ENCODE measurements around the gene PNPLA7. TPM values are rescaled to one million over a fixed set of nuclear protein-coding genes. Genes with fewer than 3 reads are reported as not detected.
"Not testable (repeated sequence)": the region's sequence is repeated elsewhere in the genome, so short reads cannot be mapped to it uniquely, and the experiment has no call there.

The PNPLA7 gene
- total RNA-seq, 1 experiment from 2014 or later, result 0.27 TPM

DNA sequence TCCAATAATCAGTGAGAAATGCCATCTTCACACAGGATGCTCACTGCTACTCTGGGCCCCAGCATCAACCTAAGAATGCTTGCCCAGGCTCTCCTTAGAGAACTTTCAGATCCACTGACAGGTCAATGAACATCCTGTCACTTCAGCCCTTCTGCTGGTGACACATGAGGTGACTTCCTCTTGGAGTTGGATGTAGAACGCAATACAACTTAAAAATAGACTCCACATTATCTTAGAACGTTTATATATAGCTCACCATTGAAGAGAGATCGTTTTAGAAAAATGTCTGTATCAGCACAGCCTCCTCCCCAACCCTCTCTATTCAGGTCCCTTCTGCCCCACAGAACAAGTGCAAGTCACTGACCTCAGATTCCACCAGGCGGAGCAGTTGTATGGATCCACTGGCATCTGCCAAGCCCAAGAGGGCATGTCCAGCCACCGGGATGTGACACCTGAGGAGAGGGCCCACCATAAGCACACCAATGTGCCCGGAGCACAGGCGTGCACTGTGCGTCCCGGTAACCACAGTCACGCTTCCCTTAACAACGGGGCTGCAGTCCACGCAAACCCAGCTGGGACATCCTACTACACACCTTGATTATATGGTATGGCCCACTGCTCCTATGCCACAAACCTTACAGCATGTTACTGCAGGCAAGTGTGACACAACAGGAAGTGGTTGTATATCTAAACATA, 25.7 kb upstream of the PNPLA7 start:
- no peak for DNase-seq (ENCODE audit: low read depth)

GRCh38 chr9:137575364-137575715, 25.1 kb upstream of the PNPLA7 start:
- no peak for DNase-seq (ENCODE audit: low read depth)

GRCh38 chr9:137574192-137574591, 24.0 kb upstream of the PNPLA7 start:
- DNase-seq (ENCODE audit: low read depth), result no peak

DNA sequence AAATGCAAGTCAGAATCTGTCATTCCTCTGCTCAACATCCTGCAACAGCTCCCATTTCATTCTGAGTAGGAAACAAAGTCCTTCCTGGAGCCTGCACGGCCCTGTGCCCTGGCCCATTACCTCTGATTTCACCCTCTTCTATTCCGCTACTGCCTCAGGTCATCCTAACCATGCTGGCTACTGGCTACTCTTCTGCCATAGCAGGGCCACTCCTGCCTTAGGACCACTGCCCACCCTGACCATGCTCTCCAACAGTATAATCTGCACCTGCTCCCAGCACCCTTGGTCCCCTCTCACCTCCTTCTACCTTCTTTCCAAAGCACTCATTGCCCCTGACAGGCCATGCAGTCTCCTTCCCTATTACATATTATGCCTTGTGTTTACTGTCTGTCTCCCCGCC, 20.4 kb upstream of the PNPLA7 start:
- no peak for DNase-seq (ENCODE audit: low read depth)

- no peak for DNase-seq (ENCODE audit: low read depth)
These were observed 19.5 kb upstream of the PNPLA7 start for GRCh38 chr9:137569609-137570203.

DNA sequence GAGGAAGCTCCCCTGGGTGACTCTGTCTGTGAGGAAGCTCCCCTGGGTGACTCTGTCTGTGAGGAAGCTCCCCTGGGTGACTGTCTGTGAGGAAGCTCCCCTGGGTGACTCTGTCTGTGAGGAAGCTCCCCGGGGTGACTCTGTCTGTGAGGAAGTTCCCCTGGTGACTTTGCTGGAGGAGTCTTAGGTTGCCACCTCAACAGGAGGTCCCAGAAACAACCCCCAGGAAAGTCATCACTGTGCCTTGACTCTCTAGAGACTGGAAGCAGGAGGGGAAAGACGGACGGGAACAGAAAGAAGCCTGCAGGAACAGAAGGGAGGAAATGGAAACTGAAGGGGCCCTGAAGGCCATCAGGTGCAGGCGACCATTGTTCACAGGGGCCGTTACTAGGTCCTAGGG, 18.2 kb upstream of the PNPLA7 start:
- not testable (repeated sequence) for DNase-seq (ENCODE audit: low read depth)

DNA sequence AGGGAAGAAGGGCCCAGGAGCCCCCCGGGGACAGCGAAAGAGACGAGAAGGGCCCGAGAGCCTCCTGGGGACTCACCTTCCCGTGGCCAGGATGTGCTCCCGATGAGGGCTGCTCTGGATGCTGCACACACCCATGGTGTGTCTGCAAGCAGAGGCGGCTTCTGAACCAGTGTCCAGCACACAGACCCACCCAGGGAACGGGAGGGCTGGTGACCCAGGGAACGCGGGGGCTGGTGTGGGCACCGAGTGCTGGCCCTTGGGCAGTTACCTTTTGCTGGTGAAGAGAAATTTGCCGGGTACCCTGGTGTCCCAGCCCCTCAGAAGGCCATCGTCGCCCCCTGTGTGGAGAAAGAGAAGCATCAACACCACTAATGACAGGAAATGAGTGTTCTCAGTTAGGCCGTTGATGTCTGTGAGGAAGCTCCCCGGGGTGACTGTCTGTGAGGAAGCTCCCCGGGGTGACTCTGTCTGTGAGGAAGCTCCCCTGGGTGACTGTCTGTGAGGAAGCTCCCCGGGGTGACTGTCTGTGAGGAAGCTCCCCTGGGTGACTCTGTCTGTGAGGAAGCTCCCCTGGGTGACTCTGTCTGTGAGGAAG, 14.7 kb upstream of the PNPLA7 start:
- DNase-seq (ENCODE audit: low read depth), result no peak

- DNase-seq (ENCODE audit: low read depth), result no peak
These were observed 13.9 kb upstream of the PNPLA7 start for GRCh38 chr9:137564134-137564533.

DNA sequence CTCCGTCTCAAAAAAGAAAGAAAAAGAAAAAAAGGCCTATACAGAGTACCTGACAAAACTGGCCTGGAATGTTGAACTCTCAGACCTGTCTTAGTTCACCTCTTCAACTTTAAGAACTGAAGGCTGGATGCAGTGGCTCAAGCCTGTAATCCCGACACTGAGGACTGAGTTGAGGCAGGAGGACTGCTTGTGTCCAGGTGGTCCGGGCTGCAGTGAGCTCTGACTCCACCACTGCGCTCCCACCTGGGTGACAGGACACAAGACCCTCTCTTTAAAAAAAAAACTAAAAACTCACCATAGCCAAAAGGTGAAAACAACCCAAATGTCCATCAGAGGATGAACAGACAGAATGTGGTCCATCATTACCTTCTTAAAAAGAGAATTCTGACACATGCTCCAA, 7.9 kb upstream of the PNPLA7 start:
- DNase-seq (ENCODE audit: low read depth), result no peak

- peak; percentile 44 for DNase-seq (ENCODE audit: low read depth)
These were observed 6.1 kb upstream of the PNPLA7 start for GRCh38 chr9:137556069-137556838.

- DNase-seq (ENCODE audit: low read depth), result no peak
These were observed 5.0 kb upstream of the PNPLA7 start for GRCh38 chr9:137555179-137555578.

DNA sequence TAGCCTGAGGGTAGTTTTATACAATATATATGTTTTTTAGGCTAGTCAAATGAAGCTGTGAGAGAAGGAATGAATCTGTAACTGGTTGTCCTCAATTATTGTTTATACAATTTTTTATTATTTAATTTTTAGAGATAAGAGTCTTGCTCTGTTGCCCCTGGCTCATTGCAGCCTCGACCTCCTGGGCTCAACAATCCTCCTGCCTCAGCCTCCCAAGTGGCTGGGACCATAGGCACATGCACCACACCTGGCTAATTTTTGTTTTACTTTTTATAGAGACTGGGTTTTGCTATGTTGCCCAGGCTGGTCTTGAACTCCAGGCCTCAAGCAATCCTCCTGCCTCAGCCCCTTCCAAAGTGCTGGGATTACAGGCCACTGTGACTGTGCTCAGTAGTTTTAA, 4.1 kb upstream of the PNPLA7 start:
- DNase-seq (ENCODE audit: low read depth), result no peak

DNA sequence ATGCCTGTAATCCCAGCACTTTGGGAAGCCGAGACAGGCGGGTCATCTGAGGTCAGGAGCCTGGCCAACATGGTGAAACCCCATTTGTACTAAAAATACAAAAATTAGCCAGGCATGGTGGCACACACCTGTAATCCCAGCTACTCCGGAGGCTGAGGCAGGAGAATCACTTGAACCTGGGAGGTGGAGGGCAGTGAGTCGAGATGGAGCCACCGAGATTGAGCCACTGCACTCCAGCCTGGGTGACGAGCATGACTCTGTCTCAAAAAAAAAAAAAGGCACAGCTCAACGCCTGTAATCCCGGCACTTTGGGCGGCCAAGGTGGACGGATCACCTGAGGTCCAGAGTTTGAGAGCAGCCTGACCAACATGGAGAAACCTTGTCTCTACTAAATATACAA, 3.5 kb upstream of the PNPLA7 start:
- not testable (repeated sequence) for DNase-seq (ENCODE audit: low read depth)

- no peak for DNase-seq (ENCODE audit: low read depth)
These were observed 2.0 kb upstream of the PNPLA7 start for GRCh38 chr9:137552022-137552768.

- DNase-seq (ENCODE audit: low read depth), result peak; percentile 82
These were observed 1.2 kb upstream of the PNPLA7 start, which contains the start of gene MRPL41 for GRCh38 chr9:137551264-137552021. Gene MRPL41 (plus strand): TSS chr9:137551879. CDS start chr9:137552082, 203 bp downstream.

GRCh38 chr9:137550958-137551263, 709 bp upstream of the PNPLA7 start:
- not testable (repeated sequence) for DNase-seq (ENCODE audit: low read depth)

- DNase-seq (ENCODE audit: low read depth), result no peak
These were observed 2.3 kb downstream of the PNPLA7 start for GRCh38 chr9:137547687-137548543.

DNA sequence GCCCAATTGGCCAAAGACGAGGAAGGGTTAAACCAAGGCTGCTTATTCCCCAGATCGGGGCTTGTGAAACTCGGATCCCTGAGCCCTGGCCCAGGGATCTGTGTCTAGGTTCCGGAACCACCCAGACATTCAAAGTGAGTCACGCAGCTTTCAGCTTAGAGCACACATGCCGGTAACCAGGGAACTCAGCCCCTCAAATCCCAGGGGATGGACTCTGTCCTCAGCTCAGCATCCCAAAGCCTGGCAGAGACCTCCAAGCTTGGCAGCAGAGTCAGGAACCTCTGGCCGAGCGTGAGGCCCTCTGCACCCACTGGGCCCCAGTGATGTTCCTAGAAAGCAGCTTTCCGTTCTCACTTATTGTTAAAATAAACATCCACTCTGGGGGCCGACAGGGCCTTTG, 5.1 kb downstream of the PNPLA7 start:
- DNase-seq (ENCODE audit: low read depth), result no peak

DNA sequence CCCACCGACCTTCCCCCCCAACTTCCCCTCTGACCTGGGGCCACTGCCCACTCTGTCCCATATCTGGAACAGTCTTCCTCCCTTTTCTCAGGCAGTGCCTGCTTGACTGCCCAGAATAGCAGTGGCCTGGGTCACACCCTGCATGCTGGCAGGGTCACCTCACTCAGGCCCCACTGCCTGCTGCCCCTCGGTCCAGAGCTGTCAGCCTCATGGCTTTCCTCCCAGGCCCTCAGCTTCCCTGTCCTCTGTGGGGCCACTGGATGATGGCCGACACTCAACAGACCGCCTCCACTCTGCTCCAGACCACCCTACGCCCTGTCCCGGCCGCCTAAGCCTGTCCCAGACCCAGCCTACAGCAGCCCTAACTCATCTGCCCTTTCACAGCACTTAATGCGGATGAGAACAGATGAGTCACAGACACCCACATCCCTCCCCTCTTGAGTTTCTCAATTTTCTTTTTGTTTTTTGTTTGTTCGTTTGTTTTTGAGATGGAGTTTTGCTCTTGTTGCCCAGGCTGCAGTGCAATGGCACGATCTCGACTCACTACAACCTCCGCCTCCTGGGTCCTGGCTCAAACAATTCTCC, 5.9 kb downstream of the PNPLA7 start:
- no peak for DNase-seq (ENCODE audit: low read depth)

Measured in M059J (cell line).